Measurements from ENCODE around the gene PIGH.

DNA sequence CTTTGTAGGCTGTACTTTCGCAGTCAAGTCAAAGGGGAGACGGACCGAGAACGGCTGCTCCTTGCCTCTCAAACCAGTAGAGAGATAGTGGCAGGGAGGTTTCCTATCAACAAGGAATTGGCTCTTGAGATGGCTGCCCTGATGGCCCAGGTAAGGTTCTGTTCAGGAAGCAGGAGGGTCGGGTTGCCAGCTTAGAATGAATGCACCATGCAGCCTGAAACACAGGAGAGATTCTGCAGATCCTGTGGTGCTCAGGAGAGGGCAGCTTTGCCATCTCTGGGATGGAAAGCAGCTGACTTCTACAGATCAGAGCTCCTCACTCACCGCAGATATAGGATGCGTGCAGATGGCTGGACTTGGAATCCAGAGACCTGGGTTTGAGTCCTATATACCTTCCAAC, 18.0 kb downstream of the PIGH start:
- TF ChIP-seq, protein P1, sequence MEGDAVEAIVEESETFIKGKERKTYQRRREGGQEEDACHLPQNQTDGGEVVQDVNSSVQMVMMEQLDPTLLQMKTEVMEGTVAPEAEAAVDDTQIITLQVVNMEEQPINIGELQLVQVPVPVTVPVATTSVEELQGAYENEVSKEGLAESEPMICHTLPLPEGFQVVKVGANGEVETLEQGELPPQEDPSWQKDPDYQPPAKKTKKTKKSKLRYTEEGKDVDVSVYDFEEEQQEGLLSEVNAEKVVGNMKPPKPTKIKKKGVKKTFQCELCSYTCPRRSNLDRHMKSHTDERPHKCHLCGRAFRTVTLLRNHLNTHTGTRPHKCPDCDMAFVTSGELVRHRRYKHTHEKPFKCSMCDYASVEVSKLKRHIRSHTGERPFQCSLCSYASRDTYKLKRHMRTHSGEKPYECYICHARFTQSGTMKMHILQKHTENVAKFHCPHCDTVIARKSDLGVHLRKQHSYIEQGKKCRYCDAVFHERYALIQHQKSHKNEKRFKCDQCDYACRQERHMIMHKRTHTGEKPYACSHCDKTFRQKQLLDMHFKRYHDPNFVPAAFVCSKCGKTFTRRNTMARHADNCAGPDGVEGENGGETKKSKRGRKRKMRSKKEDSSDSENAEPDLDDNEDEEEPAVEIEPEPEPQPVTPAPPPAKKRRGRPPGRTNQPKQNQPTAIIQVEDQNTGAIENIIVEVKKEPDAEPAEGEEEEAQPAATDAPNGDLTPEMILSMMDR (IDR thresholded peaks at IDR 0.05), result no peak
- TF ChIP-seq EP300 (IDR thresholded peaks at IDR 0.05) (no peak), CBX8 (IDR thresholded peaks at IDR 0.05) (no peak), CHD2 (IDR thresholded peaks at IDR 0.05; ENCODE audit: low read length, partially characterized antibody) (no peak)
- TF ChIP-seq, protein P2, sequence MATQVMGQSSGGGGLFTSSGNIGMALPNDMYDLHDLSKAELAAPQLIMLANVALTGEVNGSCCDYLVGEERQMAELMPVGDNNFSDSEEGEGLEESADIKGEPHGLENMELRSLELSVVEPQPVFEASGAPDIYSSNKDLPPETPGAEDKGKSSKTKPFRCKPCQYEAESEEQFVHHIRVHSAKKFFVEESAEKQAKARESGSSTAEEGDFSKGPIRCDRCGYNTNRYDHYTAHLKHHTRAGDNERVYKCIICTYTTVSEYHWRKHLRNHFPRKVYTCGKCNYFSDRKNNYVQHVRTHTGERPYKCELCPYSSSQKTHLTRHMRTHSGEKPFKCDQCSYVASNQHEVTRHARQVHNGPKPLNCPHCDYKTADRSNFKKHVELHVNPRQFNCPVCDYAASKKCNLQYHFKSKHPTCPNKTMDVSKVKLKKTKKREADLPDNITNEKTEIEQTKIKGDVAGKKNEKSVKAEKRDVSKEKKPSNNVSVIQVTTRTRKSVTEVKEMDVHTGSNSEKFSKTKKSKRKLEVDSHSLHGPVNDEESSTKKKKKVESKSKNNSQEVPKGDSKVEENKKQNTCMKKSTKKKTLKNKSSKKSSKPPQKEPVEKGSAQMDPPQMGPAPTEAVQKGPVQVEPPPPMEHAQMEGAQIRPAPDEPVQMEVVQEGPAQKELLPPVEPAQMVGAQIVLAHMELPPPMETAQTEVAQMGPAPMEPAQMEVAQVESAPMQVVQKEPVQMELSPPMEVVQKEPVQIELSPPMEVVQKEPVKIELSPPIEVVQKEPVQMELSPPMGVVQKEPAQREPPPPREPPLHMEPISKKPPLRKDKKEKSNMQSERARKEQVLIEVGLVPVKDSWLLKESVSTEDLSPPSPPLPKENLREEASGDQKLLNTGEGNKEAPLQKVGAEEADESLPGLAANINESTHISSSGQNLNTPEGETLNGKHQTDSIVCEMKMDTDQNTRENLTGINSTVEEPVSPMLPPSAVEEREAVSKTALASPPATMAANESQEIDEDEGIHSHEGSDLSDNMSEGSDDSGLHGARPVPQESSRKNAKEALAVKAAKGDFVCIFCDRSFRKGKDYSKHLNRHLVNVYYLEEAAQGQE (IDR thresholded peaks at IDR 0.05), result no peak
